GM12878 (cell line): ENCODE results near the gene TBC1D24. TPM values are rescaled to one million over a fixed set of nuclear protein-coding genes. Genes with fewer than 3 reads are reported as not detected.

Experiments
- ASH2L ChIP-seq: fragments of 300-600, 200-600 bp; sonication (generic); IDR thresholded peaks from 2 replicates; pipeline ENCODE4 v1.6.1; 2017; ENCODE audit warnings: low read depth, mild to moderate bottlenecking, borderline replicate concordance
- ATF2 ChIP-seq: IDR thresholded peaks from 2 replicates; pipeline ENCODE4 v1.6.1; 2012; ENCODE audit warnings: low read length, inconsistent platforms
- BRCA1 ChIP-seq: IDR thresholded peaks from 2 replicates; pipeline ENCODE4 v1.6.1; 2011; ENCODE audit warnings: low read depth, low read length, improper control_type of control experiment
- CHD4 ChIP-seq: fragments of 200-600 bp; sonication (generic); IDR thresholded peaks from 2 replicates; pipeline ENCODE4 v1.6.1; 2016; ENCODE audit warnings: mild to moderate bottlenecking
- E2F8 ChIP-seq: fragments of 450-650 bp; IDR thresholded peaks from 2 replicates; pipeline ENCODE4 v1.6.1; 2018; ENCODE audit warnings: mild to moderate bottlenecking, low read depth, moderate library complexity; ENCODE audit not compliant: partially characterized antibody
- FOXM1 ChIP-seq: IDR thresholded peaks from 2 replicates; pipeline ENCODE4 v1.6.1; 2012; ENCODE audit warnings: low read depth, mild to moderate bottlenecking, inconsistent platforms, low read length, moderate library complexity
- NKRF ChIP-seq: fragments of 450-650 bp; conservative IDR thresholded peaks from 2 replicates; pipeline ENCODE4 v1.6.1; 2017; ENCODE audit warnings: mild to moderate bottlenecking, moderate library complexity
- NR2C2 ChIP-seq: IDR thresholded peaks from 2 replicates; pipeline ENCODE4 v1.6.1; 2011; ENCODE audit warnings: borderline replicate concordance, low read depth; ENCODE audit not compliant: control insufficient read depth, insufficient read length
- NRF1 ChIP-seq: conservative IDR thresholded peaks from 2 replicates; pipeline ENCODE4 v1.6.1; 2011; ENCODE audit warnings: mild to moderate bottlenecking, low read depth, low read length, improper control_type of control experiment
- PKNOX1 ChIP-seq: fragments of 450-650 bp; IDR thresholded peaks from 2 replicates; pipeline ENCODE4 v1.6.1; 2016; ENCODE audit warnings: mild to moderate bottlenecking
- SMC3 ChIP-seq: IDR thresholded peaks from 2 replicates; pipeline ENCODE4 v1.6.1; 2011; ENCODE audit warnings: low read length, improper control_type of control experiment, borderline replicate concordance
- SPI1 ChIP-seq: IDR thresholded peaks from 2 replicates; pipeline ENCODE4 v1.6.1; 2011; ENCODE audit warnings: low read depth, mild to moderate bottlenecking, low read length, moderate library complexity, borderline replicate concordance; ENCODE audit not compliant: insufficient read depth
- SRF ChIP-seq, 2 experiments: IDR thresholded peaks; 2 replicates each; pipeline ENCODE4 v1.6.1; 2011; ENCODE audit warnings: low read depth in 2 of 2, low read length in 2 of 2, mild to moderate bottlenecking in 1 of 2, moderate library complexity in 1 of 2
- USF1 ChIP-seq: IDR thresholded peaks from 2 replicates; pipeline ENCODE4 v1.6.1; 2011; ENCODE audit warnings: borderline replicate concordance, low read depth, mild to moderate bottlenecking, moderate library complexity, mixed read lengths, low read length; ENCODE audit not compliant: insufficient read depth; ENCODE audit errors: extremely low read length
- WRNIP1 ChIP-seq: IDR thresholded peaks from 2 replicates; pipeline ENCODE4 v1.6.1; 2011; ENCODE audit warnings: low read depth, low read length, improper control_type of control experiment, borderline replicate concordance
- YY1 ChIP-seq: IDR thresholded peaks from 2 replicates; pipeline ENCODE4 v1.6.1; 2011; ENCODE audit warnings: low read depth, mild to moderate bottlenecking, low read length
- ZNF24 ChIP-seq: fragments of 450-650 bp; IDR thresholded peaks from 2 replicates; pipeline ENCODE4 v1.6.1; 2017; ENCODE audit warnings: antibody characterized with exemption, mild to moderate bottlenecking
- ZNF384 ChIP-seq: IDR thresholded peaks from 2 replicates; pipeline ENCODE4 v1.6.1; 2012; ENCODE audit warnings: low read depth, mild to moderate bottlenecking, low read length, improper control_type of control experiment, borderline replicate concordance
- polyA plus RNA-seq, 11 experiments: library from polyadenylated mRNA; depleted of rRNA in 4 of 11; unstranded in 6 of 11; stranded (reverse) in 5 of 11; fragments of >200 nt; fragmentation: Nextera tagmentation in 4 of 11; fragmentation: Illumina TruSeq in 1 of 11; extraction: Ambion mirVana in 4 of 11; extraction: Trizol in 1 of 11; gene quantifications; 1 replicate in 1 of 11; 2 replicates in 10 of 11; pipeline versions ENCODE4 v1.2.1 to v1.2.3, GENCODE V29; 2011 to 2016; ENCODE audit warnings: inconsistent platforms in 2 of 11, missing spikeins in 2 of 11, low read depth in 1 of 11
- total RNA-seq, 4 experiments: library from RNA; depleted of rRNA in 3 of 4; stranded (reverse); fragments of >200 nt in 3 of 4; fragmentation: Illumina TruSeq in 1 of 4; extraction: Trizol in 1 of 4; gene quantifications; 2 replicates each; pipeline versions ENCODE4 v1.2.1 to v1.2.3, GENCODE V29; 2013 to 2021

Gene TBC1D24
- total and polyA plus RNA-seq, 10 of the 15 experiments (the other 5 are each of a cell fraction or from before 2014, with no cell fraction given): 1.1 to 9.6 (median 4.5) TPM

- TF ChIP-seq NKRF (peak; percentile 74), ZNF24 (no peak), NR2C2 (no peak), PKNOX1 (peak; percentile 89), SMC3 (no peak), ASH2L (no peak), E2F8 (no peak), NRF1 (no peak), BRCA1 (no peak), SPI1 (no peak), SRF (IDR thresholded peaks at IDR 0.05; ENCODE audit: low read depth in 2 of 2, low read length in 2 of 2) (no peak), ZNF384 (no peak), YY1 (peak; percentile 93), CHD4 (no peak), WRNIP1 (no peak), FOXM1 (no peak), ATF2 (no peak), USF1 (no peak)
Observed at GRCh38 chr16:2537451-2538379, 62.8 kb downstream of the TBC1D24 start, which contains the start of gene PDPK1 (continued).
